Sigmoid colon (tissue), 7 donors: Measurements from ENCODE around the gene UBP1. TPM values are rescaled to one million over a fixed set of nuclear protein-coding genes. Genes with fewer than 3 reads are reported as not detected.

Experiments used
- DNase-seq: peaks from one replicate; pipeline ENCODE4 v3.0.0-alpha.2; 2019
- H3K27ac ChIP-seq, 4 donors: fragments of 200-600 bp; sonication (generic); one replicate each; pipeline ENCODE4 v1.5.1; 2016 to 2019; ENCODE audit warnings: mild to moderate bottlenecking in 1 of 4
- H3K27me3 ChIP-seq, 3 donors: fragments of 200-600 bp; sonication (generic); one replicate each; pipeline ENCODE4 v1.5.1; 2019; ENCODE audit warnings: mild to moderate bottlenecking in 1 of 3
- H3K36me3 ChIP-seq, 4 donors: fragments of 200-600 bp; sonication (generic); one replicate each; pipeline ENCODE4 v1.5.1; 2016 to 2019
- H3K4me1 ChIP-seq, 4 donors: fragments of 200-600 bp; sonication (generic); one replicate each; pipeline ENCODE4 v1.5.1; 2017 to 2019
- H3K4me3 ChIP-seq, 4 donors: fragments of 200-600 bp; sonication (generic); one replicate each; pipeline ENCODE4 v1.5.1; 2017 to 2019; ENCODE audit warnings: mild to moderate bottlenecking in 2 of 4, moderate library complexity in 1 of 4
- H3K9me3 ChIP-seq, 4 donors: fragments of 200-600 bp in 3 of 4; sonication (generic) in 3 of 4; one replicate each; pipeline versions ENCODE4 v1.5.1 to v1.6.1; 2013 to 2019
- EP300 ChIP-seq, 4 donors: sonication (generic); formaldehyde crosslinking; IDR thresholded peaks; one replicate each; pipeline ENCODE4 v1.6.1; 2017; ENCODE audit warnings: antibody characterized with exemption in 4 of 4
- POLR2A ChIP-seq, 2 donors: fragments of 450-650 bp; IDR thresholded peaks; one replicate each; pipeline ENCODE4 v1.6.1; 2016; ENCODE audit warnings: antibody characterized with exemption in 2 of 2, mild to moderate bottlenecking in 2 of 2, moderate library complexity in 2 of 2
- POLR2AphosphoS5 ChIP-seq, 4 donors: sonication (generic); formaldehyde crosslinking; IDR thresholded peaks; one replicate each; pipeline ENCODE4 v1.6.1; 2017; ENCODE audit warnings: antibody characterized with exemption in 4 of 4
- WGBS, 2 donors: extraction: QIAGEN DNeasy Blood & Tissue Kit; methylation state at CpG; one replicate each; pipeline ENCODE4 v1.1.7; 2013; 5-methylcytosine and 5-hydroxymethylcytosine counted together
- intact Hi-C: fragments of 100-400 bp; cut with DNase I; formaldehyde crosslinking; loops from one replicate; pipeline ENCODE4 v1.15.1; 2023
- polyA plus RNA-seq, 3 donors: library from polyadenylated mRNA; stranded (reverse); fragments of 200-250 nt; gene quantifications; one replicate each; pipeline ENCODE4 v1.2.3, GENCODE V29; 2013
- total RNA-seq, 4 donors: library from RNA; depleted of rRNA; stranded (reverse); fragments of >200 nt; gene quantifications; one replicate each; pipeline ENCODE4 v1.1.0, GENCODE V29; 2016
- TF ChIP-seq, protein P1 (sequence below), 4 experiments: fragments of 450-650 bp in 3 of 4; fragments of 200-600 bp in 1 of 4; IDR thresholded peaks; one replicate each; pipeline ENCODE4 v1.5.1; 2016 to 2019; ENCODE audit warnings: antibody characterized with exemption in 4 of 4, mild to moderate bottlenecking in 3 of 4, moderate library complexity in 2 of 4
- donor health status: healthy with polysubstance abuse.
- donor health status: Bipolar disorder and iron deficiency.
- donor health status: healthy.

The UBP1 gene
- total and polyA plus RNA-seq, 7 donors, result 30.6 to 92.0 (median 58.4) TPM

DNA sequence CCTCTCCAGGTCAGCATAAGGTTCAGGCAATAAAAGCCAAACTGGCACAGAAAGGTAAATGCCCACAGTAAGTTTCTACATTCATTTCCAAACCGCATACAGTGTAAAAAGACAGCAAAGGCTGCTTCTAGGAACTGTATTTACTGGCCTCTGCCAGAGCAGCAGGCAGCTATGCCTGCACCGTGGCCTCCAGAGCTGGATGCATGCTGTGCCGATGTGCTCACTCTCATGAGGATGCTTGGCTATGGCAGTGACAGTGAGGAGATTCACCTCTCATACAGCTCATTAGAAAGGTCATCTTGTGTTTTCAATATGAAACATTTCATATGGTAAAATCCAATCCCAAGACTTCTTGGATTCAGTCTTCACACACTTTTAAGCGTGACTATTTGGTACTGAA lies 50.3 kb downstream of the UBP1 start:
- no peak overlapping the region for H3K27ac ChIP-seq
- no peak overlapping the region for H3K4me3 ChIP-seq
- TF ChIP-seq EP300 (IDR thresholded peaks at IDR 0.05) (no peak), POLR2A (IDR thresholded peaks at IDR 0.05) (no peak), POLR2AphosphoS5 (IDR thresholded peaks at IDR 0.05) (no peak)
- TF ChIP-seq, protein P1, sequence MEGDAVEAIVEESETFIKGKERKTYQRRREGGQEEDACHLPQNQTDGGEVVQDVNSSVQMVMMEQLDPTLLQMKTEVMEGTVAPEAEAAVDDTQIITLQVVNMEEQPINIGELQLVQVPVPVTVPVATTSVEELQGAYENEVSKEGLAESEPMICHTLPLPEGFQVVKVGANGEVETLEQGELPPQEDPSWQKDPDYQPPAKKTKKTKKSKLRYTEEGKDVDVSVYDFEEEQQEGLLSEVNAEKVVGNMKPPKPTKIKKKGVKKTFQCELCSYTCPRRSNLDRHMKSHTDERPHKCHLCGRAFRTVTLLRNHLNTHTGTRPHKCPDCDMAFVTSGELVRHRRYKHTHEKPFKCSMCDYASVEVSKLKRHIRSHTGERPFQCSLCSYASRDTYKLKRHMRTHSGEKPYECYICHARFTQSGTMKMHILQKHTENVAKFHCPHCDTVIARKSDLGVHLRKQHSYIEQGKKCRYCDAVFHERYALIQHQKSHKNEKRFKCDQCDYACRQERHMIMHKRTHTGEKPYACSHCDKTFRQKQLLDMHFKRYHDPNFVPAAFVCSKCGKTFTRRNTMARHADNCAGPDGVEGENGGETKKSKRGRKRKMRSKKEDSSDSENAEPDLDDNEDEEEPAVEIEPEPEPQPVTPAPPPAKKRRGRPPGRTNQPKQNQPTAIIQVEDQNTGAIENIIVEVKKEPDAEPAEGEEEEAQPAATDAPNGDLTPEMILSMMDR (IDR thresholded peaks at IDR 0.05), result no peak
- peaks cover 0 to 29% (median 11%) of the 10 kb centered on the region in 4 donors for H3K4me1 ChIP-seq
- intact Hi-C loops, result no loop called here
- no peak for DNase-seq
- peaks cover 0 to 96% (median 10%) of the 10 kb centered on the region in 4 donors for H3K36me3 ChIP-seq
- no peaks in the 10 kb centered on the region for H3K27me3 ChIP-seq
- WGBS, 2 donors, result 95 to 98% methylated on average over 4 of the region's 4 CpGs
- H3K9me3 ChIP-seq, result no peaks in the 10 kb centered on the region

DNA sequence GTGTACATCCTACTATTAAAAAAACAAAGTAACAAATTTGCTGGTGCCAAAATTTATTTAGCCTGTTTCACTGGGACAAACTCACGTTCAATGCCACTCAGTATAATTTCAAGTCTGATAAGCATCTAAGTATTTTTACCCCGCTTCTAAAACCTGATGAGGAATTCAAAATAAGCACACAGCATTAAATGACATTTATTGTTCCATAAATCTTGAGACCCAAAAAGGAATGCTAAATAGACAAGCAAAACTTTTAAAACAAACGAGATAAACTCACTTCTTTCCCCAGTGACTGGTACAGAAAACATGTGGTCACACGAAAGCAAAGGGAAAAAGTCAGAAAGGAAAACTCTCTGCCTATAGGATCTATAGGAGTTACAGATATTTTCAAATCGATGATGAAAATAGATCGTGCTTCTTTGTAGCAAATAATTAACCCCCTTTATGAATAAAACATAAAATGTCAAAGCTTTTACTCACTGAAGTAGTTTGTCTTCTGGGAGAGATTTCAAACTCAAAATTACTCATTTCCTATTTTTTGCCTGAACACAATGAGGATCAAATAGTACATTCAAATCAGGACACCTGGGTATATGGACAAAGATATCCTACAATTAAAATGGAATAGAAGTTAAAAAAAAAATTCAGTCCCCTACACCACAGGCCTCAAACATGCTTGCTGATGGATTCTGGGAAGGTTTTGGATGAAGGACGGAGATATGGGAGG lies 51.7 kb downstream of the UBP1 start:
- intact Hi-C loops, result no loop called here
- DNase-seq, result no peak
- no peaks in the 10 kb centered on the region for H3K27me3 ChIP-seq
- WGBS, 2 donors, result 85 to 86% methylated on average over 7 of the region's 7 CpGs
- no peak overlapping the region for H3K27ac ChIP-seq
- peaks cover 0 to 29% (median 11%) of the 10 kb centered on the region in 4 donors for H3K4me1 ChIP-seq
- no peak overlapping the region for H3K4me3 ChIP-seq
- H3K9me3 ChIP-seq, result no peaks in the 10 kb centered on the region
- TF ChIP-seq POLR2AphosphoS5 (IDR thresholded peaks at IDR 0.05) (no peak), POLR2A (IDR thresholded peaks at IDR 0.05) (no peak), EP300 (IDR thresholded peaks at IDR 0.05) (no peak)
- TF ChIP-seq, protein P1 (IDR thresholded peaks at IDR 0.05), result no peak
- H3K36me3 ChIP-seq, result peaks cover 0 to 96% (median 21%) of the 10 kb centered on the region in 4 donors

DNA sequence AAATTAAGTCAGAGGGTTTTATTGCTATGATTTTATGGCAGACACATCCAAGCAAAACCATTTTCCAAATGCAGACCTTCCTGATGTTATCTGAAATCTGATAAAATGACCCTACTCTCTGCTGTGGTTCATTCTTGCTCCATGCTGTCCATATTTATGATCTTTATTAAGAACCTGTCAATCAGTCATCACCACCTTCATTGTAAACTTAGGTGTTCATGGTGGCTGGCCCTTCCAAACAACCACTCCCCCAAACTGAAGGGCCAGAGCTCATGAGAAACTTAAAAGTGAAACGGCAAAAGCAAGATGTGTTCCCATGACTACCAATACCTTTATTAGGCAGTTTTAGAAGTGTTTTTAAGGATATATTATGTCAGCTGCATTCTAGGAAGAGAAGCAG lies 53.6 kb downstream of the UBP1 start:
- TF ChIP-seq POLR2AphosphoS5 (IDR thresholded peaks at IDR 0.05), result no peak
- TF ChIP-seq POLR2A (IDR thresholded peaks at IDR 0.05), result no peak
- TF ChIP-seq EP300 (IDR thresholded peaks at IDR 0.05), result no peak
- TF ChIP-seq, protein P1 (IDR thresholded peaks at IDR 0.05), result no peak
- peaks cover 0 to 18% (median 5%) of the 10 kb centered on the region in 4 donors for H3K4me1 ChIP-seq
- H3K4me3 ChIP-seq, result no peak overlapping the region
- DNase-seq, result no peak
- no peaks in the 10 kb centered on the region for H3K27me3 ChIP-seq
- peaks cover 0 to 80% (median 21%) of the 10 kb centered on the region in 4 donors for H3K36me3 ChIP-seq
- no peak overlapping the region for H3K27ac ChIP-seq
- intact Hi-C loops, result no loop called here
- 84 to 91% methylated on average over 1 of the region's 1 CpG for WGBS, 2 donors
- H3K9me3 ChIP-seq, result no peaks in the 10 kb centered on the region

DNA sequence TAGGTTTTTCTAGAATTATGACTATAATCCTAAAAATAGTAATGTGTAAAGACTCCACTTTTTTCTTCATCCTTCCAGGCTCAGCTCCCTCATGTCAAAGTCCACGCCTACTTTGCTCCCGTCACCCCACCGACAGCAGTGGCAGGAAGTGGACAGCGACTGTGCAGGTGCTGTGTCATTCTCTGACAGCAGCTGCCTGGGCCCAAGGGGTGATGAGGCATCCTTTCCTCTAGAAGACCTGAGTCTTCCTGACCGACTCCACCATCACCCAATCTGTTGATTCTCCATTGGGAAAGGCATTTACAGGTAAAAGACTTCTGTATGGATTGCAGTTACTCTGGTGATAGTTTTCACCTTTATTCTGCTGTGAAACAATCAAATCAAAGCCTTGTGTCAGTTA lies 54.8 kb downstream of the UBP1 start:
- Histone ChIP-seq H3K27me3 (no peaks in the 10 kb centered on the region), H3K4me3 (no peak overlapping the region), H3K4me1 (peaks cover 0 to 7% (median 2%) of the 10 kb centered on the region in 4 donors), H3K9me3 (no peaks in the 10 kb centered on the region), H3K27ac (no peak overlapping the region), H3K36me3 (peaks cover 0 to 74% (median 21%) of the 10 kb centered on the region in 4 donors)
- intact Hi-C loops, result no loop called here
- 55 to 82% methylated on average over 5 of the region's 5 CpGs for WGBS, 2 donors
- TF ChIP-seq POLR2A (IDR thresholded peaks at IDR 0.05) (no peak), EP300 (IDR thresholded peaks at IDR 0.05) (no peak)
- TF ChIP-seq, protein P1 (IDR thresholded peaks at IDR 0.05), result no peak
- no peak for DNase-seq
